Iris pigment epithelial cell (primary cell): ENCODE measurements around the gene KIF12.

ENCODE experiments used
- DNase-seq: peaks from one replicate; pipeline ENCODE4 v3.0.0-alpha.2; 2011; ENCODE audit warnings: low read depth

KIF12 gene

GRCh38 chr9:114105236-114105635 lies 6.1 kb upstream of the KIF12 start:
- DNase-seq: no peak

- no peak for DNase-seq
These were observed 3.4 kb upstream of the KIF12 start for GRCh38 chr9:114102484-114102883.

DNA sequence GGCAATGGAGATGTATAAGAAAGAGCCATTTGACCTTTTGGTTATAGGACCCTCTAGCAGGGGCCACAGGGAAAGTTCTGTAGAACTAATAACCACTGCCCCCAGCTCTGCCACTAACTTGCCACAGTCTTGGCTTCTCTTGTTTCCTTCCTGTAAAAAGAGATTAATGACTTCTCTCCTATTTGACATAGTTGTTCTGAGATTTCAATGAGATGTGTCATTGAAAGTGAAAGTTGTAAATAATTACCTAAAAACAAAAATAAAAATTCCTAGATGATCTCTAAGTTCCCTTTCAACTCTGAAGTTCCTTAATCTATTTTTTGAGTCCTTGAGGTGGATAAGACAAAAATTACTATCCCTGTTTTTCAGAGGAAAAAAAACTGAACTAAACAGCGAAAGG lies 1.4 kb upstream of the KIF12 start:
- no peak for DNase-seq

DNA sequence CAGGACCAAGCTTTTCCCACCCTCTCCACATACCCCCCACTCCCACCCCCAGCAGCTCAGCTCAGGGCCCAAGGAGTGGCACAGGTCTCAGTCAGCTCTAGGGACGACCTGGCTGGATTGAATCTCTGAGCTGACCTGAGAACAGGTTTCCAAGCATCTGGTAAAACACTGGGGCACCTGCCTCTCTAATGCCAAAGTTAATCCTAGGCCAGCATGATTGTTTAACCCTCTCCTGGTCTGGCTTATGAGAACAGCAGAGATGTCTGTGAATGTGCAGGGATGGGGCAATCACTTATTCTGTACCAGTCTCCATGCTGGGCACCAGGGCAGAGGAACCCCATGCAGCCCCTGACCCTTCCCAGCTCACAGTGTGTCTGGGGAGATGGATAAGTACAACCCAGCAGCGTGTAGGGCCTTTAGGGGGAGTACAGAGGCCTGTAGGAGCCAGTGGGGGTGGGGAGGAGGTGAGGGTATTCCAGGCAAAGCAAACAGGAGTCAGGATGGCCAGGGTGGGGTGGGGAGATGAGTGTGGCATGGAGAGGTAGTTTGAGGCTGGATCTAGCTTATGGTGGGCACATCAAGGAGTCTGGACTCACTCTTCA lies 678 bp upstream of the KIF12 start:
- no peak for DNase-seq

DNA sequence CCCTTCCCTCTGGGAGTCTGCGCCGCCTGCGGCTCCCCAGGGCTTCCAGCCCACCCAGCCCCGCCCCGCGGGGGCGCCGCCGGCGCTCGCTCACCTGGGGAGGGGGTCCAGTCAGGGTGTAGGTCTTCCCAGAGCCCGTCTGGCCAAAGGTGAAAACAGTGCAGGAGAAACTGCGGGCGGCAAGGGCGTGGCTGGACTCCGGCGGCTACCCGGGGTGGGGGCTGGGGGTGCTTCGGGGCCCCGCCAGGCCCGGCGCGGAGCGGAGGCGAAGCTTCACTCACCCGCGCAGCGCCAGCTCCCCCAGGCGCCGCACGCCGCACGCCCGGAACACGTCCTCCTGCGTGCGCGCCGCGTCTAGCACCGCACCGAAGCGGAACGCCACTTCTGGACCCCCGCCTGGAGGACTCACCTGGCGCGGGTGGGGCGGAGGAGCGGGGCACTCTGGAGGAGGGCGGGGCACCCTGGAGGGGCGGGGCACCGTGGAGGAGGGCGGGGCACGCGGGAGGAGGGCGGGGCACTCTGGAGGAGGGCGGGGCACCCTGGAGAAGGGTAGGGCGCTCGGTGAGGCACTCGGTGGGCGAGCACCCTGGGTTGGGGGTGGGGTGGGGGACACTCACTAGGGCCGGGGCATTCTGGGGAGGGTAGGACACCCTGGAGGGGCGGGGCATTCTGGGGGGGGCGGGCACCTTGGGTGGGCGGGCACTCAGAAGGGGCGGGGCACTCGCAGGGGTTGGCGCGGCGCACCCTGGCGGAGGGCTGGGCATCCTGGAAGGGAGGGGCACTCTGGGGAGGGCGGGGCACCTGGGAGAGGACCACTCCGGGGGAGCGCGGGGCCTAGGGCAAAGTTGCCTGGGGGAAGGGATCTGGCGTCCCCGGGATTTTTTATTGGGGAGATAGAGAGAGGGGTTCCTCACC lies 814 bp downstream of the KIF12 start:
- DNase-seq: no peak

DNA sequence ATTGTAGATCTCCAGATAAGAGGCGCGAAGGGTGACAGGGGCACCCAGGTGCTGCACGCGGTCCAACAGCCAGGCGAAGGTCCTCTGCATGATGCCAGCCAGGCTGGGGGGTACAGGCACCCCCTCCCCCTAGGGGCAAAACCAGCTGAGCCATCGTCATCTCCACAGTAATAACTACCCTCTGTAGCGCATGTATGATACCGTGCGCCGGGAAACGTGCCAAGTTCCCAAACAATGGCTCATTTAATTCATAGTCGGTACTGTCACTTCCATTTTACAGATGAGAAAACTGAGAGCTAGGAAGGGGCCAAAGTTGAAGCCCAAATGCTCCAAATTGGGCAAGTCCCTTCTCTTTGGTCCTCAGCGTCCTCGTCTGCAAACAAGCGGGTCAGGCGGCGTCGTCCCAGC lies 1.5 kb downstream of the KIF12 start:
- no peak for DNase-seq

GRCh38 chr9:114096866-114097612 lies 2.1 kb downstream of the KIF12 start:
- DNase-seq: no peak

GRCh38 chr9:114096041-114096511 lies 3.0 kb downstream of the KIF12 start:
- no peak for DNase-seq

- DNase-seq: no peak
These were observed 4.1 kb downstream of the KIF12 start for GRCh38 chr9:114094971-114095370.

DNA sequence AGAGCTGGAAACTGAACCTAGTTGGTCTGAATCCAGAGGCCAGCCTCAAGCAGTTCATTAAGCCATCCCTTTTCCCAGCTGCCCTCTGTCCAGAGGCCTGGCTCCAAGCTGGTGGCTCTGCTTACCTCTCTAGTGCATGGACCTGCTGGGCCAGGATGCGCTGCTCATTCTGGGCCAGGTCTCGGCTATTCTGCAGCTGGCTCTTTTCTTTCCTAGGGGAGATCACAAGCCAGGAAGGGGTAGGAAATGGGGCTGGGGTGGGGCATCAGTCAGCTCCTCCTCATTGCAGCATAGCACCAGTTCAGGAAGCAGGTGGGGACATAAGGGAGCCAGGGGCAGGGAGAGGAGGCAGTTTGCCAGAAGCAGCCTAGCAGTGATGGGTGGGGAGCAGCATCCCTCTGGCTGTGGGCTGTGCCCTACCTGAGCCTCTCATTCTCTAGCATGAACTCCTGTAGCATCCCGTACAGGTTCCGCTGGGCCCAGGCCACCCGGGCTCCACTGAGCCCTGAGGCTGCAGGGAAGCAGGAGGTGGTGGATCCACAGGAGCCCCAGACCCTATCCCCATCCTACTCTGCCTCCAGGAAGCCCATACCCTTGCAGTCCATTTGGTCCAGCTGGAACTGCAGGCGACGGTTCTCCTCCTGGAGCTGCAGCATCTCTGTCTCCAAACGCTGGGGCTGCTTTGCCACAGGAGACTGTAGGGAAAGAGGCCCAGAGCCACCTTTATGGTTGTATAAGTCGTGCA lies 5.2 kb downstream of the KIF12 start:
- DNase-seq: no peak

GRCh38 chr9:114093031-114093471 lies 6.0 kb downstream of the KIF12 start:
- no peak for DNase-seq

- DNase-seq: no peak
These were observed 6.8 kb downstream of the KIF12 start for GRCh38 chr9:114092336-114092735.

GRCh38 chr9:114091711-114092110 lies 7.4 kb downstream of the KIF12 start:
- DNase-seq: no peak

GRCh38 chr9:114090798-114091197 lies 8.3 kb downstream of the KIF12 start:
- no peak for DNase-seq

- no peak for DNase-seq
These were observed 9.8 kb downstream of the KIF12 start for GRCh38 chr9:114089206-114089840.

- DNase-seq: no peak
These were observed 10.4 kb downstream of the KIF12 start for GRCh38 chr9:114088571-114089170.

GRCh38 chr9:114087721-114088120 lies 11.4 kb downstream of the KIF12 start:
- no peak for DNase-seq

DNA sequence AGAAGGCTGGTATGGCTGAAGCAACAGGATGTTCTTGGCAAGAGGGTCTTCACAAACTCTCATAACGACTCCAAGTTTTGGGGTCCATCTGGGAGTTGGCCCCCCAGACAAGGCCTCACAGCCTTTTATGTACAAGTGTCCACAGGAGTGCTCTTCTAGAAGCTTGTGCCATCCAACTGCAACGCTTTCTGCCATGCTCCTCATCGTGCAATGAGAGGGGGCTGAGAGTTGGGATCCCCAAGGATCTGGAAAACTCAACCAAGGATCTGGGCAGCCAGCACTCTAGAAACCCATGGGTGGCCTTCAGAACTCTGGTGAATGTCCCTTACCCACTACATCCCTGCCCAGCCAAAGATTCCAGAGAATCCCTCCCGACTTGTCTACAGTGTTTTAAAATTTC lies 12.5 kb downstream of the KIF12 start:
- no peak for DNase-seq

GRCh38 chr9:114086009-114086408 lies 13.1 kb downstream of the KIF12 start:
- no peak for DNase-seq

GRCh38 chr9:114085387-114085789 lies 13.7 kb downstream of the KIF12 start:
- DNase-seq: no peak
